GM21381 (cell line): Measurements from ENCODE around the gene LCN1.
"Not testable (repeated sequence)": the region's sequence is repeated elsewhere in the genome, so short reads cannot be mapped to it uniquely, and the experiment has no call there.

Experiments
- ATAC-seq: cut with Tn5 transposase; IDR thresholded peaks from one replicate; pipeline ENCODE4 v1.9.1; 2021; ENCODE audit warnings: mild to moderate bottlenecking, moderate library complexity; ENCODE audit not compliant: unreplicated experiment

The LCN1 gene

GRCh38 chr9:135545646-135546176 lies 24.5 kb downstream of the LCN1 start, which contains the start of gene OBP2A:
Gene OBP2A, plus strand, starts transcription at chr9:135546126. Its CDS starts 55 bp downstream, at chr9:135546181.
- not testable (repeated sequence) for ATAC-seq

- not testable (repeated sequence) for ATAC-seq
These were observed 25.8 kb downstream of the LCN1 start for GRCh38 chr9:135546792-135547617.

- ATAC-seq = no peak
These were observed 26.8 kb downstream of the LCN1 start for GRCh38 chr9:135547756-135548736.

- ATAC-seq = not testable (repeated sequence)
These were observed 28.5 kb downstream of the LCN1 start for GRCh38 chr9:135549478-135550343.

GRCh38 chr9:135550344-135550918 lies 29.2 kb downstream of the LCN1 start:
- ATAC-seq = no peak

GRCh38 chr9:135551031-135551430 lies 29.8 kb downstream of the LCN1 start:
- no peak for ATAC-seq

- ATAC-seq = no peak
These were observed 30.2 kb downstream of the LCN1 start for GRCh38 chr9:135551456-135551855.

GRCh38 chr9:135552021-135552697 lies 30.9 kb downstream of the LCN1 start:
- ATAC-seq = no peak

- no peak for ATAC-seq
These were observed 31.5 kb downstream of the LCN1 start for GRCh38 chr9:135552698-135553171.

GRCh38 chr9:135554718-135555117 lies 33.5 kb downstream of the LCN1 start:
- ATAC-seq = no peak

GRCh38 chr9:135555203-135555602 lies 34.0 kb downstream of the LCN1 start:
- ATAC-seq = no peak

GRCh38 chr9:135555910-135556309 lies 34.7 kb downstream of the LCN1 start:
- no peak for ATAC-seq

- ATAC-seq = no peak
These were observed 38.4 kb downstream of the LCN1 start for GRCh38 chr9:135559606-135560005.

- no peak for ATAC-seq
These were observed 40.4 kb downstream of the LCN1 start, which contains the start of gene PAEP for GRCh38 chr9:135561391-135562234. Gene PAEP, plus strand, starts transcription at chr9:135561756.

GRCh38 chr9:135562235-135562745 lies 41.0 kb downstream of the LCN1 start:
- no peak for ATAC-seq

- no peak for ATAC-seq
These were observed 41.8 kb downstream of the LCN1 start for GRCh38 chr9:135563039-135563476.

GRCh38 chr9:135563858-135564257 lies 42.6 kb downstream of the LCN1 start:
- ATAC-seq = no peak

- no peak for ATAC-seq
These were observed 43.9 kb downstream of the LCN1 start for GRCh38 chr9:135565141-135565628.
